ENCODE results near the gene TRAF3IP1.
A peak's percentile ranks its signal among the peaks of the same experiment; 100 is the strongest.
"Not testable (repeated sequence)": the region's sequence is repeated elsewhere in the genome, so short reads cannot be mapped to it uniquely, and the experiment has no call there.

TRAF3IP1 gene

GRCh38 chr2:238439917-238440316 is 119.6 kb downstream of the TRAF3IP1 start:
- H3K27me3 ChIP-seq (ENCODE audit: control insufficient read depth, insufficient read depth, low read length), result no peaks in the 10 kb centered on the region
- H3K4me3 ChIP-seq (ENCODE audit: low read length), result no peak overlapping the region
- H3K27ac ChIP-seq (ENCODE audit: low read depth, low read length), result no peak overlapping the region
- H3K4me1 ChIP-seq (ENCODE audit: control insufficient read depth, insufficient read depth, low read length), result no peaks in the 10 kb centered on the region
- H3K36me3 ChIP-seq (ENCODE audit: control insufficient read depth, insufficient read depth, low read length), result peaks cover 20% of the 10 kb centered on the region
- no peak overlapping the region for H3K9ac ChIP-seq (ENCODE audit: low read length)

- no peak overlapping the region for H3K9ac ChIP-seq (ENCODE audit: low read length)
- no peak overlapping the region for H3K4me3 ChIP-seq (ENCODE audit: low read length)
- no peaks in the 10 kb centered on the region for H3K4me1 ChIP-seq (ENCODE audit: control insufficient read depth, insufficient read depth, low read length)
- no peak overlapping the region for H3K27ac ChIP-seq (ENCODE audit: low read depth, low read length)
- no peaks in the 10 kb centered on the region for H3K27me3 ChIP-seq (ENCODE audit: control insufficient read depth, insufficient read depth, low read length)
- H3K36me3 ChIP-seq (ENCODE audit: control insufficient read depth, insufficient read depth, low read length), result peaks cover 19% of the 10 kb centered on the region
These were observed 120.0 kb downstream of the TRAF3IP1 start for GRCh38 chr2:238440331-238440730.

- peaks cover 19% of the 10 kb centered on the region for H3K36me3 ChIP-seq (ENCODE audit: control insufficient read depth, insufficient read depth, low read length)
- no peaks in the 10 kb centered on the region for H3K27me3 ChIP-seq (ENCODE audit: control insufficient read depth, insufficient read depth, low read length)
- H3K4me1 ChIP-seq (ENCODE audit: control insufficient read depth, insufficient read depth, low read length), result no peaks in the 10 kb centered on the region
- no peak overlapping the region for H3K4me3 ChIP-seq (ENCODE audit: low read length)
- H3K9ac ChIP-seq (ENCODE audit: low read length), result no peak overlapping the region
- no peak overlapping the region for H3K27ac ChIP-seq (ENCODE audit: low read depth, low read length)
These were observed 120.4 kb downstream of the TRAF3IP1 start for GRCh38 chr2:238440767-238441166.

GRCh38 chr2:238441262-238442114 is 121.2 kb downstream of the TRAF3IP1 start:
- no peak overlapping the region for H3K4me3 ChIP-seq (ENCODE audit: low read length)
- no peak overlapping the region for H3K27ac ChIP-seq (ENCODE audit: low read depth, low read length)
- no peak overlapping the region for H3K9ac ChIP-seq (ENCODE audit: low read length)
- H3K4me1 ChIP-seq (ENCODE audit: control insufficient read depth, insufficient read depth, low read length), result no peaks in the 10 kb centered on the region
- peaks cover 23% of the 10 kb centered on the region for H3K36me3 ChIP-seq (ENCODE audit: control insufficient read depth, insufficient read depth, low read length)
- H3K27me3 ChIP-seq (ENCODE audit: control insufficient read depth, insufficient read depth, low read length), result no peaks in the 10 kb centered on the region

GRCh38 chr2:238442257-238442656 is 121.9 kb downstream of the TRAF3IP1 start:
- H3K27ac ChIP-seq (ENCODE audit: low read depth, low read length); H3K4me1 ChIP-seq (ENCODE audit: control insufficient read depth, insufficient read depth, low read length); H3K9ac ChIP-seq (ENCODE audit: low read length); H3K27me3 ChIP-seq (ENCODE audit: control insufficient read depth, insufficient read depth, low read length); H3K4me3 ChIP-seq (ENCODE audit: low read length): not testable (repeated sequence)
- H3K36me3 ChIP-seq (ENCODE audit: control insufficient read depth, insufficient read depth, low read length), result peaks cover 27% of the 10 kb centered on the region

- no peak overlapping the region for H3K4me3 ChIP-seq (ENCODE audit: low read length)
- H3K4me1 ChIP-seq (ENCODE audit: control insufficient read depth, insufficient read depth, low read length), result no peaks in the 10 kb centered on the region
- no peak overlapping the region for H3K9ac ChIP-seq (ENCODE audit: low read length)
- H3K36me3 ChIP-seq (ENCODE audit: control insufficient read depth, insufficient read depth, low read length), result peaks cover 35% of the 10 kb centered on the region
- H3K27ac ChIP-seq (ENCODE audit: low read depth, low read length), result no peak overlapping the region
- no peaks in the 10 kb centered on the region for H3K27me3 ChIP-seq (ENCODE audit: control insufficient read depth, insufficient read depth, low read length)
These were observed 123.9 kb downstream of the TRAF3IP1 start for GRCh38 chr2:238444242-238444641.

GRCh38 chr2:238445409-238446190 is 125.3 kb downstream of the TRAF3IP1 start:
- Histone ChIP-seq H3K4me3 (ENCODE audit: low read length) (no peak overlapping the region), H3K27ac (ENCODE audit: low read depth, low read length) (no peak overlapping the region), H3K9ac (ENCODE audit: low read length) (no peak overlapping the region), H3K4me1 (ENCODE audit: control insufficient read depth, insufficient read depth, low read length) (peaks cover 5% of the 10 kb centered on the region), H3K27me3 (ENCODE audit: control insufficient read depth, insufficient read depth, low read length) (no peaks in the 10 kb centered on the region), H3K36me3 (ENCODE audit: control insufficient read depth, insufficient read depth, low read length) (peaks cover 35% of the 10 kb centered on the region)

GRCh38 chr2:238446371-238446770 is 126.1 kb downstream of the TRAF3IP1 start:
- peaks cover 35% of the 10 kb centered on the region for H3K36me3 ChIP-seq (ENCODE audit: control insufficient read depth, insufficient read depth, low read length)
- no peak overlapping the region for H3K27ac ChIP-seq (ENCODE audit: low read depth, low read length)
- no peaks in the 10 kb centered on the region for H3K27me3 ChIP-seq (ENCODE audit: control insufficient read depth, insufficient read depth, low read length)
- H3K4me3 ChIP-seq (ENCODE audit: low read length), result no peak overlapping the region
- peaks cover 9% of the 10 kb centered on the region for H3K4me1 ChIP-seq (ENCODE audit: control insufficient read depth, insufficient read depth, low read length)
- no peak overlapping the region for H3K9ac ChIP-seq (ENCODE audit: low read length)

- Histone ChIP-seq H3K36me3 (ENCODE audit: control insufficient read depth, insufficient read depth, low read length) (peaks cover 35% of the 10 kb centered on the region), H3K27ac (ENCODE audit: low read depth, low read length) (no peak overlapping the region), H3K4me3 (ENCODE audit: low read length) (no peak overlapping the region), H3K27me3 (ENCODE audit: control insufficient read depth, insufficient read depth, low read length) (no peaks in the 10 kb centered on the region), H3K9ac (ENCODE audit: low read length) (no peak overlapping the region), H3K4me1 (ENCODE audit: control insufficient read depth, insufficient read depth, low read length) (peaks cover 9% of the 10 kb centered on the region)
These were observed 128.0 kb downstream of the TRAF3IP1 start for GRCh38 chr2:238448031-238448955.

GRCh38 chr2:238449241-238449640 is 128.9 kb downstream of the TRAF3IP1 start:
- no peak overlapping the region for H3K27ac ChIP-seq (ENCODE audit: low read depth, low read length)
- peaks cover 9% of the 10 kb centered on the region for H3K4me1 ChIP-seq (ENCODE audit: control insufficient read depth, insufficient read depth, low read length)
- H3K27me3 ChIP-seq (ENCODE audit: control insufficient read depth, insufficient read depth, low read length), result no peaks in the 10 kb centered on the region
- H3K9ac ChIP-seq (ENCODE audit: low read length), result no peak overlapping the region
- H3K4me3 ChIP-seq (ENCODE audit: low read length), result no peak overlapping the region
- H3K36me3 ChIP-seq (ENCODE audit: control insufficient read depth, insufficient read depth, low read length), result peaks cover 33% of the 10 kb centered on the region

GRCh38 chr2:238449909-238450417 is 129.6 kb downstream of the TRAF3IP1 start:
- H3K36me3 ChIP-seq (ENCODE audit: control insufficient read depth, insufficient read depth, low read length), result peaks cover 28% of the 10 kb centered on the region
- peak overlapping the region; percentile 61 for H3K27ac ChIP-seq (ENCODE audit: low read depth, low read length)
- no peak overlapping the region for H3K9ac ChIP-seq (ENCODE audit: low read length)

GRCh38 chr2:238450440-238450861 is 130.1 kb downstream of the TRAF3IP1 start:
- H3K4me1 ChIP-seq (ENCODE audit: control insufficient read depth, insufficient read depth, low read length), result peaks cover 9% of the 10 kb centered on the region
- H3K27ac ChIP-seq (ENCODE audit: low read depth, low read length), result peak overlapping the region; percentile 61
- no peak overlapping the region for H3K4me3 ChIP-seq (ENCODE audit: low read length)
- H3K9ac ChIP-seq (ENCODE audit: low read length), result no peak overlapping the region
- H3K36me3 ChIP-seq (ENCODE audit: control insufficient read depth, insufficient read depth, low read length), result peaks cover 26% of the 10 kb centered on the region
- H3K27me3 ChIP-seq (ENCODE audit: control insufficient read depth, insufficient read depth, low read length), result no peaks in the 10 kb centered on the region

More at GRCh38 chr2:238449909-238450417, 129.6 kb downstream of the TRAF3IP1 start:
- Histone ChIP-seq H3K4me1 (ENCODE audit: control insufficient read depth, insufficient read depth, low read length) (peaks cover 9% of the 10 kb centered on the region), H3K4me3 (ENCODE audit: low read length) (no peak overlapping the region), H3K27me3 (ENCODE audit: control insufficient read depth, insufficient read depth, low read length) (no peaks in the 10 kb centered on the region)
